Measurements from ENCODE around the gene ROBO2.

ROBO2 gene

GRCh38 chr3:77323626-77324025 is 283.7 kb downstream of the ROBO2 start:
- TF ChIP-seq CTCF (IDR thresholded peaks at IDR 0.05), result no peak

GRCh38 chr3:77324105-77324504 is 284.2 kb downstream of the ROBO2 start:
- no peak for TF ChIP-seq CTCF (IDR thresholded peaks at IDR 0.05)

- TF ChIP-seq CTCF (IDR thresholded peaks at IDR 0.05), result no peak
These were observed 285.4 kb downstream of the ROBO2 start for GRCh38 chr3:77325280-77325679.

- TF ChIP-seq CTCF (IDR thresholded peaks at IDR 0.05), result no peak
These were observed 285.8 kb downstream of the ROBO2 start for GRCh38 chr3:77325702-77326101.

- no peak for TF ChIP-seq CTCF (IDR thresholded peaks at IDR 0.05)
These were observed 286.7 kb downstream of the ROBO2 start for GRCh38 chr3:77326586-77326985.

- no peak for TF ChIP-seq CTCF (IDR thresholded peaks at IDR 0.05)
These were observed 288.8 kb downstream of the ROBO2 start for GRCh38 chr3:77328690-77329089.

GRCh38 chr3:77329116-77329515 is 289.2 kb downstream of the ROBO2 start:
- TF ChIP-seq CTCF (IDR thresholded peaks at IDR 0.05), result no peak

- TF ChIP-seq CTCF (IDR thresholded peaks at IDR 0.05), result no peak
These were observed 298.3 kb downstream of the ROBO2 start for GRCh38 chr3:77338195-77338594.
